NOMO-1 treated with DMSO at 0.1 percent for 48 hours (cell line): ENCODE results near the gene TXNDC16.

ENCODE experiments used
- DNase-seq: peaks from one replicate; lab custom pipeline; 2025; ENCODE audit not compliant: unreplicated experiment; lab: John Stamatoyannopoulos, UW

Gene TXNDC16

DNA sequence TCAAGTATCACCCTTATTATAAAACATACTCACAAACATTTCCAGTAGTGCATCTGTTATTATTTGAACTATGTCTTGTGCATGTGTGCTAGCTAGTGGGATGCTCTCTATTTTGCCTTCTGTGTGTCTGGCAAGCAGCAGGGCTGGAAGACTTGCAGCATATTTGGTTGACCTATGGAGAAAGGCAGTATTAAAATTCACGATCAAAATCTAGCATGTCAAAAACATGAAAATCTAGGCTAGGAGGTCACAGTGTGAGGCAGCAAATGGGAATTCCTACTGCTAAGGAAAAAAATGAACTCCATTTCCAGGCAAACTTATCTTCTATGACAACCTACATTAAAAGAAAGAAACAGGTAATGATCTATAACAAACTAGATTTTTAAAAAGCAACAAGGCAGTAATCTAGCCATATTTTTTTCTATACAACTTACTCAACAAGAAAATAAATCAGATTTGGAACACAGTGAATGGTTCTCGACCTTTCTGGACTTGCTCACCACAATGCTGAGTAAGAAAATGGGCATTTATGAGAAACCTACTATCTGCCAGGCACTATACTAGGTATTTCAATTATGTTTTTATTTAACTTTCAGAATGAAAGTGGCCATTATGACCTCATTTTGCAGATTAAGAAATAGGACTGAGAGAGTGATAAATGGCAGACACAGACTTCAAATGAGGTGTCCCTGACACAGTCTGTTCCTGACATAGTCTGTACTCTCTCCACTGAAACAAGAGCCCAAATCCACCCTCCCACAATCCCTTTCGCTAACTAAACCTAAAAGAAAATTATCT, 96.8 kb downstream of the TXNDC16 start:
- no peak for DNase-seq

DNA sequence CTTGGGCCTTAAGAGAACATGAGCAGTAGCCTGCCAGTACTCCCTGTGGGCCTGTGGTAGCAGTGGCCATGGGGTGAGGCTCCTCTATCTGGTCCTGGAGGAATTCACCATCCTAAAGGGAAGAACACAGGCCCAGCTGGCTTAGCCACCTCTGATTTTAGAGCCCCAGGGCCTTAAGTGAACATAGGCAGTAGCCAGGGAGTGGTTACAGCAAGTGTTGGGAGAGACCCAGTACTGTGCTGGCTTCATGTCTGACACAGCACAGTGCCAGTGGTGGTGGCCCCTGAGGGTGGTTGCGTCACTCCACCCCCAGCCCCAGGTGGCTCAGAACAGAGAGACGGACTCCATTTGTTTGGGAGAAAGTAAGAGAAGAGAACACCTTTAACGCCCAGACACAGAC, 105.1 kb downstream of the TXNDC16 start:
- DNase-seq: no peak

DNA sequence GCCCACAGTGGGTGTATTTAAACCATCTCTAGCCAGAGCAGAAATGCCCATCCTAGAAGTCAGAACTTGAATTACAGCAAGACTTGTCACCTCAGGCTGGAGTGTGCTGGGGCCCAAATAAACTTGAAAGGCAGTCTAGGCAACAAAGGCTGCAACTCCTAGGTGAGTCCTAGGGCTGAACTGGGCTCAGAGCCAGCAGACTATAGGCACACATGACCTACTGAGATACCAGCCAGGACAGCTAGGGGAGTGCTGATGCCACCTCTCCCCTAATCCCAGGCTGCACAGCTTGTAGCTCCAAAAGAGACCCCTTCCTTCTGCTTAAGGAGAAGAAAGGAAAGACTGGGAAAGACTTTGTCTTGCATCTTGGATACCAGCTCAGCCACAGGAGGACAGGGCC, 106.0 kb downstream of the TXNDC16 start:
- DNase-seq: no peak

DNA sequence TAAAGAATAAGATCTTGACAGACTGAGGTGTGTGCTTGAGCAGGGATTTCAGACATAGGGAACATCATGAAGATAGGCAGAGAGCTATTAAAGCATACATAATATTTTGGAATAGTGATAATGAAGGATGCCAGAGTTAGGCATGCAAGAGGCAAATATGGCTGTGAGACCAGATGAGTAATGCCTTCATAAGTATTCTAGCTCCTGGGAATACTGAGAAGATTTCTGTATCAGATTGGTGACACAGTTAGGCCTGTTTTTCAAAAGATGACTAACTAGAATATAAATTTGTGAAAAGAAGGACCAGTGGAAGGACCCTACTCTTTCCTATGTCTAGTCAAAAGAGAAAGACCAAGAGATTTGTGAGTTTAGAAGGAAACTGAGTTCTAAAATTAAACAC, 108.8 kb downstream of the TXNDC16 start:
- no peak for DNase-seq

DNA sequence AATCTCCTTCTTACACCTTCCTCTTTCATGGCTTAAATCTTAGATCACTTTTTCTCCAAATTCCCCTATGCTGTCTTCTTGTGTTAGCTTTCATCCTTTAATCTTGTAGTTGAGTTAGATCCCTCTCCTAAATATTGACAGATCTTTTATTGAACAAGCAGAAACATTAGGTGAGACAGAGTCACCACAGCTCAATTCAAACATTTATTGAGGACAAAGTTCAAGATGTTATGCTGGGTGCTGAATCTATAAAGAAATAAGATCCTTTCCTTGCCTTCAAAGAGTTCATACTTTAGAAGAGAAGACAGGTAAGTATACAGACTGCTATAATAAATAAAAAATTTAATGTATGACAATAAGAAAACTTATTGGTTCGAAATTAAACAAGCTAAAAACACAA, 109.7 kb downstream of the TXNDC16 start:
- DNase-seq: no peak

DNA sequence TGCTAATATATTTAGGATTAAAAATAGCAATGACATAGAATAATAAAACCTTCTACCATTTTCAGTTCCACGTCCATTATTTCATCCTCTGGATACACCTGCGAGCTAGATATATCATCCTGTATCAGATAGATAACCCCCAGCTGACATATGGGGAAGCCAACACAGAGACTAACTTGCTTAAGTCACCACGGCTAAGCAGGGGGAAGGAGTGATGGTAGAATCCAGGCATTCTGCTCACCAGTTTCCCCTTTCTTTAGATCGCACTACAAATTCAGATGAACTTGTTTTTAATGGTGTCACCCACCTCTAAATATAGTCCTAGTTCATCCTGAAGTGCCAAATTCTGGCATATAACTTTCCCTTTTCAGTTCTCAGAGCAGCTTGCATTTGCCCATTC, 110.1 kb downstream of the TXNDC16 start:
- peak; percentile 8 for DNase-seq

DNA sequence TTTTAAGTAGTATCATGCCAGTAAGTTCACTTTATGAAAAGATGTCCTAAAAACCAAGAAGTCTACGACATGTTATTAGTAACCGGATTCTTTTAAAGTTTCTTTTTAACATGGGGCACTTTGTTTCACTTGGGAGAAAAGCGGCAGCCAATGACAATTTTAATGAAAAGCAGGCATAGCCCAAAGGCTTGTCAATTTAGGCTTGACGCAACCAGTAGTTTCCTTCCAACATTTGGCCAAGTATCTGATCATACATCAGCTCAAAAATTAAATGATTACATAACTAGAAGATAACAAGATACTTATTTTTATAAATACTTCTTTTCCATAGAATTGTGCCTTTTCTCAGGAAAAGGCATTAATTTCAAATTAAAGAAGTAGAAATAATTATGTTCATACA, 112.8 kb downstream of the TXNDC16 start:
- DNase-seq: no peak

DNA sequence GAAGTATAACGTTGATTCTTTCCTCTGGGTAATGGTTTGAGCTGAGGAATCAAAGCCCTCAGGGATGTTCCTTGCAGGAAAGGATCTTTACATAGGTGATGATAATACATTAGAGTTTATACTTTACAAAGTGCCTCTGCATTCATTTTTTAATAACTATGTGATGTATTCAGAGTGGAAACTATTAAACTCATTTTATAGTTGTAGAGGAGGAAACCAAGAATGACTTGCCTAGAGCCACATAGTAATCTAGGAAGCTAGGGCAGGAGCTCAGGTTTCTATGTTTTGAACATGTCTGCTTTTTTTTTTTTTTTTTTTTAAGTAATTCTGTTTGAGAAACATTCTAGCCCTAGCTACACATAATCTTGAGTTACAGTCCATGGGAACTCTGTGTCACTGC, 117.3 kb downstream of the TXNDC16 start:
- DNase-seq: no peak

DNA sequence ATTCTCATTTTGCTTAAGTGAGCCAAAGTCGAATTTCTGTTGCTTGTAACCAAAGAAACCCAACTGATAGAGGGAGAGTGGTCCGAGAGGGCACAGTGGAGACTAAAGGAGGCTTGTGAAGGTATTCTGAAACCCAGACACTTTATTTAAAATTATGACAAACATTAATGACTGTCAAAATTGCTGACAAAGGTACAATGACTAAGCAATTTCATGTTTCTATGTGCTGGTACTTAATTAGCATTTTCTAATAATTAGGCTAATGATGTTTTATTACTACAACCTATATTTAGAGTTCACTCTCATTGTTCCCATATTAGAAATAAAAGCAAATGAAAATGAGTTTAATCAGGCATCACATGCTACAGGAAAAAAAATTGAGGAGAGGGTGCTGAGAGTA, 121.8 kb downstream of the TXNDC16 start:
- DNase-seq: no peak

DNA sequence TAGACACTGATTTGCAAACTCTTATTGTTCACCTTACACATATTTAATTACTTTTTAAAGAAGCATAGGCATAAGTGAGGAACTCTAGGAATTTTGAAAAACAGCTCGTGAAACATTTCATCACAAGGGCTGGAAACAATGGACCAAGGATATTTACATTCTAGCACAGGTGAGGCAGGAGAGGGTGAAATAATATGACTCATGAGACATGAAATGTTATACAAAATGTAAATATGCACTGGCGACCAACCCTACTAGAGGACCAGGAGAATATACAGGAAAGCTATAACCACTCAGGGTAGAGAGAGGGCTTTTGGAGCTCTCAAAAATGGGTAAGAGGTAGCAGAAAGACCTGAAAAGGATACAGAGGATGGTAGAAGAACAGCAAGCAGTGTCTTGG, 122.9 kb downstream of the TXNDC16 start:
- no peak for DNase-seq

DNA sequence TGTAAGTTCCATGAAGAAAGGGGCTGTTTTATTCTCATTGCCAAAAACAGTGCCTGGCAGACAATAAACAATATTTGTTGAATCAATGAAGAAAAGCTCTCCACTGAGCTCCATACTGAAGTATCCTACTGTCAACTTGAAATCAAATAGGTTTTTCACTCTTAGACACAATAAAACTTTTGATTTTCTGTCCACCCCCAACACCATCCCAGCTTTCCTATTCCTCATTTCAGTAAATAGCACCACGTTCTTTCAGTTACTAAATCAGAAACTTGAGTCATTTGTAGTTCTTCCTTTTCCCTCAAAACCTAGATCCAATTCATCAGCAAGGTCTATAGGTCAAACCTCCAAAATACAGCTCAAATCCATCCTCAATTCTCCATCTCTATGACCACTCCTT, 124.8 kb downstream of the TXNDC16 start:
- no peak for DNase-seq

DNA sequence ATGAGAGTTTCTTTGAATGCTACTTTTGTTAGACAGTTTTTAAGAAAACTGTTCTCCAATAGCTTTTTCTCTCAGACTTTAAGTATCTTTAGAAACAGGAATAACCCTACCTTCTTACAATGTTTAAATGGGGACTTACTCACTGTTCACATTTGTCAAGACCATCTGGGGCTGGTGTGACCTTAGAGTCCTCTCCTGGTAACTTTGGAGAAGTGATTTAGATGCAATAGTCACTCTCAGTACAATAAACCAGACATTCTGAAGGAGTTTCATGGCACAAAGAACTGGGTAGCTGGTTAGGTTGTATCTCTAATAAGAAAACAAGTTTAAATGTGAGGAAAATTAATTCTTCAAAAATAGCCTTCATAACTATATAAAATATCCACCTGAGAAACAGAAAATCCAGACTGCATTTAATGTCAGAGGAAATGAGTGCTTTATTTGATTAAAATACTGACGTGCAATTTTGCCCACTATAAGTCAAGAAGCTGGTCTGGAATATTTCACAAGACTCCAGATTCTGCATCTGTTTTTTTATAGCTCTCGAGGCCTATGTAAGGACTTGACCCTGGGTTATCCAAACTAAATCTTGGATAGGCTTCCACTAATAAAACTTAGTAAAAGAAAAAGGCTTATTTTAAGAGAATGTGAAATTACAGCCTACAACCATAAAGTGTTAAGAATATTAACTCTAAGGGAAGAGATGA, 129.5 kb downstream of the TXNDC16 start:
- peak; percentile 1 for DNase-seq

DNA sequence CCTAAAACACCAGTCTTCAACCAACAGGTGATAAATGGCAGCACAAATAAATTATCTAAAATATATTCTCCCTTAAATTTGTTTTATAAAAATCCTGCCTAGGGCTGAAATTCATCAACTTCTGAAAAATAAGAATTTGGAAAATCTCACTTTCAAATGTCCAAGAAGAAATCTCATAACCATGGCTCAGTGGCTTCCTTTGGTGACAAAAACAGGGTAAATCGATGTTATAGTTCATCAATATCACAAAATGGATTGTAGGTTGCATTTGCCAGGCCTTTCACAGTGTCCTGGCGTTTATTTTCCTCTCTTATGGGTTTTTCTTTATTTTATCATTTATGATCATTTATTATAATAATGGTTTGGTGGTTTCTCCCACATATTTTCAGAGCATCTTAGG, 135.2 kb downstream of the TXNDC16 start:
- no peak for DNase-seq

DNA sequence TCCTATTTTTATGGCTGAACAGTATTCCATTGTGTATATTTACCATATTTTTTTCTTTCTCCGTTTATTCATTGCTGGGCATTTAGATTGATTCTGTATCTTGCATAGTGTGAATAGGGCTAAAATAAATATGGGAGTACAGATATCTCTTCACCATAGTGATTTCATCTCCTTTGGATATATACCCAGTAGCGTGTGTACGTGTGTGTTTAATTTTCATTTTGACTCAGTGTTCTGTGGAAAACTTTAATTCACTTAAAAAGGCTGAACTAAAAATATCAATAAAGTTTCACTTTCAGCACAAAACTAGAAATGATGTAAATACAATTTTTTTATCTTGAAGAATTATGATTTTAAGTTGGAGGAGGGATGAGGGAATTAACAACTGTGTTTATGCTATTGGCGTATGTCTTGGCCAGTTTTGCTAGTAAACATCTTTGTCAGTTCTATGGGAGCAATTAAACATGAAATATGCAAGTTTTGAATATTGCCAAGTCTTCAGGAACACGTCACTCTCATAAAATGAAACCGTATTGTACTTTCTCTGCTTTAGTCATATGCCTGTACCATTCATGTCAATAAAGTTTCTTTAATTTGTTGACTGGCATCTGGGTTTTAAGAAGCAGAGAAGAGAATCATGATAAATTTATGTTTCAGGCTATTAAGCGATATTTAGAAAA, 138.4 kb downstream of the TXNDC16 start:
- DNase-seq: no peak

DNA sequence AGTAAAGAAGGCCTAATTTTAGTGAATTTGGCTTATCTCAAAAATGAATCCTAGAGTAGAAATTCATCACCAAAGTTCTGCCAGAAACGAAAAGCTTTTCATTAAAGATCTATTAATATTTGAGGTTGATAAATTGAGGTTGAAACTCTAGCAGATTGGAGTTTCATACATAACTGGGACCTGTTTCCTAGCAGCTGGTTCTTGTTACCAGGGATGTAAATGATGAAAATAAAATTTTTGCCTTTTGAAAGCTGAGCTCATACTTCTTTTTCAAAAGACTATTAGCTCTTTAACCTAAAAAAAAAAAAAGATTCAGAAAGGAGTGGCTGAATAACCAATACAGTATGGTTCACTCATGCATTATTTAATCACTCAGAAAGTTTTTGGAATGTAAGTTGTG, 139.9 kb downstream of the TXNDC16 start:
- no peak for DNase-seq

DNA sequence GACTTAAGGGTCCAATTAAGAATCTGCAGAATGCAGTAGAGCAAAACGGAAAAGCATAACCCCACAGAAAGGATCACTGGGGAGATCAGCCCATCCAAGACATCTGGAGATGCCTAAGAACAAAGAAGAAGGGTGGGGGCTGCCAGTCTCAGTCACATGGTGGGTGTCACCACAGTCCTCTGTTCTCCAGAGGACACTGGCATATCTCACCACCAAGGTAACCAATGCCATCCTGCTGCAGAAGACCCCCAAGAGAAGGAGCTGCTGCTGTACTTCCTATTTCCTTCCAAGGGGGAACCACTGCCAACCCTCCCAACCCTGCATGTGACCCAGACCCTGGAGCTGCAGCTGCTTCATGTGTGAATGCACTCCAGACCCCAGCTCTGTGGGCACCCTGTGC, 147.0 kb downstream of the TXNDC16 start:
- DNase-seq: no peak

DNA sequence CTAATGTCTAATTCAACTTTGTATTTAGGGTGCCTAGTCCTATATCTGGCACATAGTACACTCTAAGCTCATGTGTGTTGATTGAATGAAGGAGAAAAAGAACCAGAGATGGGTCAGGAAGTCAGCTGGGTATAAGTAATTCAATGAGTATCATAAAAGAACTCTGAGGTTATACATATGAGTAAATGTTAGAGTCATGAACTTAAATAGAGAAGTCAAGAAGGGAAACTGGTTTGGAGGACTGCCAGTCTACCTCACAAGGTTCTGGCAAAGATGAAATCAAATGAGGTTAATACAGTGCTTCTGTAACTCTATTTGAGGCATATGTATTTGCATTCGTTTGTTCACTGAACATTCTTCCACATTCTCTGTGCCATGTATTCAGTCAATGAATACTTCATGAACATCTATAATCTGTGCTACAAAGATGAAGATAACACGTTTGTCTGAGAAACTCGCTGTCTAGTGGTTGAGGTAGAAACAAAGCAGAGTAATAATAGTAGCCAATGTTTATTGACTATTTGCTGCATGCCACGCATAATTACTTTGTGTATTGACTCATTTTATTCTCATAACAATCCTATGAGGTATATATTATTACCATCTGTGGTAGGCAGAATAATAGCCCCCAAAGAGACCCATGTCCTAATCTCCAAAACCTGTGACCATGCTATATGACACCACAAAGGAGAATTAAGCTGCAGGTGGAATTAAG, 149.3 kb downstream of the TXNDC16 start:
- DNase-seq: peak; percentile 75

DNA sequence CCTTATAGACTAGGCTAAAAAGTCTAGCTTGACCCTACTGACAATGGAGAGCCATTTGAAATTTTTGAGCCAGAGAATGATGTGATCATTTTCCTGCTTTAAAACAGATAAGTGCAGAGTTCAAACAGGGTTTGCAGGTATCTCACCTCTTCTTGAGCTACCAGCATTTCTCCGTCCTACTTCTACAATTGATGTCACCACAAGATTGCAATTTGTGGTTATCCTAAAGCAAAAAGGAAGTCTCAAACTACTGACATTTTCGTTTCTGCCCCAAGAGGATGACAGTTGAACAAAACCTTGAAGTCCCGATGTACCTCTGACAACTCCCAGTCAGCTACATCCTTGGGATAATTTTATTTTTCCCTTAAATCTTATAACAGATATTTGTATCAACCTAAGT, 151.5 kb downstream of the TXNDC16 start:
- peak; percentile 89 for DNase-seq

DNA sequence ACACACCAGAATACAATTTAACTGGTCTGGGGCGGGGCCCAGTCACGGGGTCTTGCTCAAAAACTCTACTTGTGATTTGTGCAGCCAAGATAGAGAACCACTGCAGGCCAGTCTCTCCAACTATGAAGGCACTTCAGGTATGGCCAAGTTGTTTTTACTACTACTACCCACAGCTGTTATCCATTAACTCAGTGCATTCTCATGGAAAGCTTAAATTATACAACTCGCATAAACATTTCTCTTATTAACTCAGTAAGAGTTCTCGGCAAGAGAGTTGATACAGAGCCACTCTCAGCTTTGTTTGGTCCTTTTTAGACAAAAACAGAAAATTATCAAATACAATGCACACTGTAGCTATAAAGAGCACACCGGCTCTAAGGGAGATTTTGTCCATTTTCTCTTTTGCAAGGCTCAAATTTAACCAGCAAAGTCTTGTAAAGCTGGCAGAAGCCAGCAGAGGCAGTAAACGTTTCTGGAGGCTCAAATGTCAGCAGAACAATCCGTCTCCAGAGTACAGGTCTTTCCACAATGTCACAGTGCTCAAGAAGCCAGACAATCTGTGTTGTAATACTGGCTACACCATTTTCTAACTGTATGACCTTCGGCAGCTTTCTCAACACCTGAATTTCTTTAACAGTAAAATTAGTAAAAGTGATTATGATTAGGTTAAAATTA, 152.2 kb downstream of the TXNDC16 start:
- peak; percentile 53 for DNase-seq

DNA sequence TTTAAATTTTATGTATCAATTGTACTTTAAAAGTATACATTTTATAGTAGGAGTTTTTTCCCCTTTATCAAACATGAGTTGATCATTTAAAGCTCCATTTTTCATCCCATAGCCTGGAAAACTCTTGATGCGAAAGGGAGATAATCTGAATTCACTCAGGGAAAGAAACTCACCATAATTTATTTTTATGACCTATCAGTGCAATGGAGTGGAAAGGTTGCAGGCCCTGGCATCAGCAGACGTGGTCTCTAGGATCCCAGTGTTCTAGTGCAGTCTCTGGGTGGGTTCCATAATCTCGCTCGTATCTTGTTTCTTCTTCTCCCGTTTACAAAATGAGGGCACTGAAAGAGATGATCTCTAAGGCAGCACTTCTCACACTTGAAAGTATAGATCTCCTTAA, 153.2 kb downstream of the TXNDC16 start:
- no peak for DNase-seq

DNA sequence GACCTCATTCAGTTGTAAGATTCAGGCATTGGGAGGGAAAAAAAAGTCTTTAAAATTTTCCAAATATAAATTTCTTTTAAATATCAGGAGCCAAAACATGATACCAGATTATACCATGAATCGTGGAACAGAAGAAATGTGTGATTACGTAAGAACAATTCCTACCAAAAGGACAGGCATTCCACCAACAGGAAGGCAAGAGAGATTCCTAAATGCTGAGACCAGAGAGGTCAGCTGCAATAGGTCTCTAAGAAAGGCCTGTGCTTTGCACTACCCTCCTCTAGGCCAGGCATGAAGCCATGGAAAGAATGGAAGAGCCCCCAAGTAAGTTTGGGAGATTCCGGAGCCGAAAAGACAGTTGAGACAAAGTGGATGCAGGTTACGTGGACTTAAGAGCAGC, 154.5 kb downstream of the TXNDC16 start:
- DNase-seq: no peak
